RPMI7951 (cell line): ENCODE data around the gene UBAC2. TPM values are rescaled to one million over a fixed set of nuclear protein-coding genes. Genes with fewer than 3 reads are reported as not detected.
"Not testable (repeated sequence)": the region's sequence is repeated elsewhere in the genome, so short reads cannot be mapped to it uniquely, and the experiment has no call there.

ENCODE experiments used
- DNase-seq: peaks from one replicate; pipeline ENCODE4 v3.0.0-alpha.2; 2012; ENCODE audit warnings: low read depth
- total RNA-seq: library from RNA; depleted of rRNA; stranded (reverse); fragments of >200 nt; shearing (Covaris generic); gene quantifications from 2 replicates; pipeline ENCODE4 v1.2.3, GENCODE V29; 2014

UBAC2 gene
- total RNA-seq, 1 experiment from 2014 or later, result 29.1 TPM

DNA sequence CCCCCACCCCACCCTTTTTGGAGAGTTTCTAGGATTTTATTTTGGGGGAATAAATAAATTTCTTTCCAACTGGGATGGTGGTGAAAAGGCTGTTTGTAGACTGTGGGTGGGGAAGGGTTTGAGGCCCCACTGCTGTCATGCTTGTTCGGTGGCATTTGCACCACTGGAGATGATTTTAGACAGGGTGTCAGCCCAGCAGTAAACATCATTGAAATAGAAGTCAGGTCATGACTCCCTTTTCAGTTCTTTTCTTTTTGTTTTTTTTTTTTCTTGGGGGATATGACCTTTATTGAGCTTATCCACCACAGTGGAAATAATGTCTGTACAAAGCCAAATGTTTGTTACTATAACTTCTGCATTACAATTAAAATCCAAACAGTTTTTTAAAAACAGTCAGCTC is 14.1 kb downstream of the UBAC2 start:
- DNase-seq, result no peak

DNA sequence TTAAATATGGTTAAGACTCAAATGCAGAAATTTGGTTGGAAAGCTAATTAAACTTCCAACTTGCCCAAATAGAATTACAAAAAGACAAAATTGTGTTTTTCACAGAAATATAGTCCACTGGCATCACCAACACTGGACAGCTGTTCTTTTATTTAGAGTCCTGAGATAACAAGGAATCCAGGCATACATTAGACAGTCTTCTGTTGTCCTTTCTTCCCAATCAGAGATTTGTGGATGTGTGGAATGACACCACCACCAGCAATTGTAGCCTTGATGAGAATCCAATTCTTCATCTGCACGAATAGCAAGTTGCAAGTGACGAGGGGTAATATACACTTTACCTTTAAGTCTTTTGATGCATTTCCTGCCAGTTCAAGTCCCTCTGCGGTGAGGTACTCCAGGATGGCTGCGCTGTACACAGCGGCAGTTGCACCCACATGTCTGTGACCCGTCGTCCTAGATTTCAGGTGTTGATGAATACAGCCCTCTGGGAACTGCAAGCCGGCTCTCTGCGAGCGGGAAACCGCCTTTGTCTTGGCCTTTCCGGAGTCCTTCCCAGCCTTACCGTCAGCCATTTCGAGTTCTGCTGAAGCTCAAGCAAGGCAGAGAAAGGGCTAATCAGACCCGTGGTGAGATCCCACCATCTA is 14.7 kb downstream of the UBAC2 start:
- DNase-seq, result no peak

DNA sequence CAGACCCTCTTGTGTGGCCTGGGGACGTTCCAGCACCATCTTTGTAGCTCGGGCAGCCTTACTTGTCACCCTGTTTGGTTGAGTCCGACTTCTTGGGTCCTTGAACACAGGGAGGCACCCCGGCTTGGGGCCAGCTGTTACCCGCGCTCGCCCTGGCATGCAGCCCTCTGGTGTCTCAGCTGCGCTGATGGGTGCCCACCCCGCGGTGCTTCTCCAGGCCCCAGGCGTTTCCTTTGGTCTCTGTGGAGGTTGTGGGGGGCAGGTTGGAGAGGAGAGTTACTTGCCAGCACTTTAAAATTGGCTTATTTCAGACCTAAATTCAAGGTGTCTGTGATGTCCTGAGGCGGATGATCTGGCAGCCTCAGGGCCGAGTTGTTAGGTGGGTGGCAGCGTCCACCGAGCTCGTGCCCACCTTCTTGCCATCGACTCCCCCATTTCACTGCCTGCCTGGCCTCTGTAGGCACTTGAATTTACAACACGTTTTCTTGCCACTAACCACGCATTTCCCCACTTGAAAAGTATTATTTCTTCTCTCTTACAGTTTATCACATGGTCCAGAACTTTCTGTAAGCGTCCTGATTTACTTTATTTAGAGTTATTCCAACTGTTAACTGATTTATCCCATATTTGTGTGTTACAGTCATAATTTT is 16.9 kb downstream of the UBAC2 start:
- no peak for DNase-seq

DNA sequence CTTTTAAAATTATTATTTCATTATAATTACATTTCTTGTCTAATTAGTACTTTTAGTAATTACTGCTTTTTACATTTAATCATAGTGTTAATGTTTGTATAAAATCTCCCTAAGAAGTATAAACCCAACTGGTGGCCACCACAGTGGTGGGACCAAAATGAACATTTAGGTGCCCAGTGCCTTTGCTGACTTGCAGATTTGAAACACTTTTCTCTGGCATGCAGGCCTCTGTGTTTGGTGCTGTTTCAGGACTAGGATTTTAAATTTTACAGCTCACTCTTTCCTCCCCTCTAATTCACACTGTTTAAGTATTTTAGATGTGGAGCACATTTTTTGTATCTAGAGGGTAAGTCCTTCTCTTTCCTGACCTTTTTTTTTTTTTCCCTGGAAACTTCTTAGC is 17.5 kb downstream of the UBAC2 start:
- DNase-seq, result no peak

DNA sequence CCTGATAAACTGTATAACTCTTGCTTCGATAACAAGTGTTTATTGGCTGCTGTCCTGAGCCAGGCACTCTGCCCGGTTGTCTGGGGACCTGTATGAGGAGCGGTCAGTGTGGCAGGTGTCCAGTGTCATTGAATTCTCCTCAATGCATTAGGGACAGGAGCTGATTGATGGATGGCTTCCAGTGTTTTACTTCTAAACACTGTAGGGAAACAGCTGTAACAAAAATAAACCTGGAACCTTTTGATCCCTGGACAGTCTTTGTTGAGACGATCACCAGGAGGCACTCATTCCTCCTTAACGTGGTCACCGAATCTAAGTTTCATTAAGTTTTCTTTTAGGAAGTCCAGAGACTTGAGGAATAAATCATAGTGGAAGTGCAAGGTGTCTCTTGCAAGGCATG is 17.9 kb downstream of the UBAC2 start:
- DNase-seq, result no peak

DNA sequence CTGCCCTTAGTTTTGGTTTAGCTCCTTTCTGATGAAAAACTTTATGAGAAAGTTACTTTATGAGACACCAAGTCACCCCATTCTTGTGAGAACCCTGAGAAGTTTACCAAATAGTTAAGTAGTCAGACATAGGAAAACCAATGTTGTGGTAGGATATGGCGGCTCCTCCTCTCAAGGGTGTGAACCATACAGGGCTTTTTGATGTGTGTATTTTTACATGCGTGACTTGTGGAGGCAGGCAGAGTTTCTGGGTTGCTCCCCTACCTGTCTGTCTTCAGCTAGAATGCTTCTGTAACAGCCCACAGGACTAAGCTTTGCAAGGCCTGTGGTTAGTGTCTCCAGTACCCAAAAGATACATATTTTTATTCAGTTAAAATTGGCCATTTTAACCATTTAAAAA is 18.3 kb downstream of the UBAC2 start:
- no peak for DNase-seq

DNA sequence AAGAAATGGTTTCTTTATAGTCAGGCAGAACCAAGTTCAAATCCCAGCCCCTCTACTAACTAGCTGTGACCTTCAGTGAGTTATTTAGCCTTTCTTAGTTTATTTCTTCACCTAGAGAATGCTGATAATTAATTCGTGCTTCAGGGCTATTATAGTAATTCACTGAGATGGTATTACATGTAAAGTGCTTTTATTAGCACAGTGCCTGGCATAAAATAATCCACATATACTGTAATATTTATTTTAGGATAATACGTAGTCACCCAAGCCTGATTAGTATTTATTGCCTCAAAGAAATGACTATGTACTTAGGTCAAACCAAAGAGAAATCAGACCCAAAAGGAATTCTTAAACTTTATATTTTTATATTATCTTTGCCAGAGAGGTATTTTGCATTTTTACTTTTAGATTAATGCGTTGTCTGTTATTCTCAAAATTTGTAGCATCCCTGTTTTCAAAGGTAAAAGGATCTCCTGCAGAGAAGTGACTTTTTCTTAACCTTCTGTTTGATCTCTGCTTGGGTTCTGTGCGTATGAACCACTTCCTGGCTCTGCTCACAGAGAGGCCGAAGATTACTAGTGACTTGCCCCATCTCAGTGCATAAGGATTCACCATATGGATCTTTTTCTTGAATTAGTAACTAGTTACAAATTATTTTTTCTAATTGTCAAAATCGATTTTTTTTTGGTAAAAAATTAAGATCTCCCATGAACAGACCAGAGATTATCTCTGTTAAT is 19.7 kb downstream of the UBAC2 start:
- no peak for DNase-seq

DNA sequence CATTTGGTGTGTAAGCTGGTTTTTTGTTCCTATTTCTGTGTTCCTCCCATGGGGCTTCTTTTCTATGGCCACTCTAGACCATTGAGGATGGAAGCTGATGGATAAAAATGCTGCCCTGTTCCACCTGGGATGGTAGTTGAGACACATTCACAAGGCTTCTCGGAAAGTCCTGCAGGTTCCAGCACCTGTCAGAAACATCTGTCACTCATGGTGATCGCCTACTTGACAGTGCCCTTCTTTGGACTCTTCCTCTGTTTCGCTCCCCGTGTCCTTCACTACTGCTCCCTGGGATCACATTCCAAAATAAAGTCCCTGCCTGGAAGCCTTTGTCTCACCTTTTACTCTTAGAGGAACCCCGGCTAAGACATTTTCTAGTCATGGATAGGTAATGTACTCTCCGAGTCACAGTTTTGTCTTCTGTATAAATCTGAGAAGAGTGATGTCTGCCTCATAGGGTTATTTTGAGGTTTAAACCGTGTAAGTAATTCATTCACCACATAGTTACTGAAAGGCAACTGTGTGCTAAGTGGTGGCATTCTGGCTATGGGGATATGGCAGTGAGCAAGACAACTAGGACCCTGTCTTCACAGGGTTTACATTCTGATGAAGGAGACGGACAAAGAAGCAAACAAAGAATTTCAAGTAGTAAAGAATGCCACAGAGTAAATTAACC is 21.0 kb downstream of the UBAC2 start:
- DNase-seq, result no peak

DNA sequence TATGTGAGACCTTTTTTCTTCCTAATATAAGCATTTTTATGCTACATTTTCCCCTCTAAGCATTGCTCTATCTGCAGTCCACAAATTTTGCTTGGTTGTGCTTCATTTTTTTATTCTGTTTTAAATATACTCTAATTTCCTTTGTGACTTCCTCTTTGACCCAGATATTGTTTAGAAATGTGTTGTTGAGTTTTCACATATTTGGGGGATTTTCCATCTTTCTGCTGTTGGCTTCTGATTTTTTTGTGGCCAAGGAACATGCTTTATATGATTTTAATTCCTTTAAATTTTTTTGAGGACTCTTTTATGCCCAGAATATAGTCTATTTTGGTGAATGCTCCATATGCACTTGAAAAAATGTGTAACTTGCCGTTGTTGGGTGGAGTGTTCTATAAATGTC is 22.9 kb downstream of the UBAC2 start:
- DNase-seq, result no peak

DNA sequence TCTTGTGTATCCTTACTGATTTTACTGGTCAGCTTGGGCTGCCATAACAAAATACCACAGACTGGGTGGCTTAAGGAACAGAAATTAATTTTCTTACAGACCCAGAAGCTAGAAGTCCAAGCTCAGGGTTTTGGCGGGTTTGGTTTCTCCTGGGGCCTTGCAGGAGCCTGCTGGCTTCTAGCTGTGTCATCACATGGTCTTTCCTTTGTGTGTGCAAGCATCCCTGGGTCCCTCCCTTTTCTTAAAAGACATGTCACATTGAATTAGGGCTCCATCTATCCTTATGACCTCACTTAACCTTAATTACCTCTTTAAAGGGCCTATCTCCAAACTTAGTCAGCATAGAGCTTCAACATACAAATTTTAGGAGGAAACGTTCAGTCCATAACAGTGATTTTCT is 23.4 kb downstream of the UBAC2 start:
- no peak for DNase-seq

DNA sequence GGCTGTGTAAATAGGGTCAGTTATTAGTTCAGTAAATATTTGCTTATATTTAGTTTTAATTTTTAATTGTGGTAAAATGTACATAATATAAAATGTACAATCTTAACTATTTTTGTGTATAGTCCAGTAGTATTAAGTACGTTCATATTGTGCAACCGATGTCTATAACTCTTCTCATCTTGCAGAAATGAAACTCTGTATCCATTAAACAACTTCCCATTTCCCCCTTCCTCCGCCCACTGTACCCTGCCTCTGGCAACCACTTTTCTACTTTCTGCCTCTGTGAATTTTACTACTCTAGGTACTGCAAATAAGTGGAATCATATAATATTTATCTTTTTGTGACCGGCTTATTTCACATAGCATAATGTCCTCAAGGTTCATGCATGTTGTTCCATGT is 24.4 kb downstream of the UBAC2 start:
- DNase-seq, result no peak

DNA sequence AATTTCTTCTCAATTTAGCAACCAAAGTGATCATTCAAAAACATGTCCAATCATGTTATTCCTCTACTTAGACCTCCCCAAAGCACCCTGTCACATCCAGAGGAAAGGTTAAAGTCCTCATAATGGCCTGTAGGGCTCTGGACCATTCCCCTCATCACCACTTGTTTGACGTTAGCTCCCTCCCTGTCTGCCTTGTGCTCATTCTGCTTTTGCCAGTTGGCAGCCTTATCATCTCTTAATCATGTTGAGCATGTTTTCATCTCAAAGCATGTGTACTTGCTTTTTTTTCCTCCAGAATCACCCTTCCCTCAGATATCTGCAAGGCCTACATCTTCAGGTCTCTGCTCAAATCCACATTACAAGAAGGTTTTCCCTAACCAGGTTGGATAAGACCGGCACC is 25.9 kb downstream of the UBAC2 start:
- DNase-seq, result no peak

DNA sequence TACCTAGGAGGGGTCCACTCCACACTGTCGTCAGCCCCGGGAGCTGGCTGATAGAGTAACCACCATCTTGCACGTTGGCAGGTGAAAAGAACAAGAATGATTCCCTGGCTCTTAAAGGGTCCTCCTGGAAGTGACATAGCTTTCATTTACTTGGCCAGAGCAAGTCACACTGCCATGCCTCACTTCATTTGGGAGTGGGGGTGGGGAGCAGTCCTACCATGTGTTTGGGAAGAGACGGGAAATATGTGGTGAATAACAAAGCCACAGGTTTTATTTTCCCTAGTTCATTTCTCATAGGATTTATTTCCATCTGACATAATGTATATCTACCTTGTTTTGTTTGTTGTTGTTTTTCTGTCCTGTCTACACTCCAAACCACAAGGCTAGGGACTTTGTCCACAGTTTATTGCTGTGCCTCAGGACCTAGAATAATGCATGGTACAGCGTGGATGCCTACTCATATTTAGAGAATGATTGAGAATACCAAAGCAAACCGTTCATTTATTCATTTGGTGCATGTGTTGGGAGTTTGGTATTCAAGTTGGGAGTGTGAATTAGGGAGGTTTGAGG is 26.8 kb downstream of the UBAC2 start:
- no peak for DNase-seq

DNA sequence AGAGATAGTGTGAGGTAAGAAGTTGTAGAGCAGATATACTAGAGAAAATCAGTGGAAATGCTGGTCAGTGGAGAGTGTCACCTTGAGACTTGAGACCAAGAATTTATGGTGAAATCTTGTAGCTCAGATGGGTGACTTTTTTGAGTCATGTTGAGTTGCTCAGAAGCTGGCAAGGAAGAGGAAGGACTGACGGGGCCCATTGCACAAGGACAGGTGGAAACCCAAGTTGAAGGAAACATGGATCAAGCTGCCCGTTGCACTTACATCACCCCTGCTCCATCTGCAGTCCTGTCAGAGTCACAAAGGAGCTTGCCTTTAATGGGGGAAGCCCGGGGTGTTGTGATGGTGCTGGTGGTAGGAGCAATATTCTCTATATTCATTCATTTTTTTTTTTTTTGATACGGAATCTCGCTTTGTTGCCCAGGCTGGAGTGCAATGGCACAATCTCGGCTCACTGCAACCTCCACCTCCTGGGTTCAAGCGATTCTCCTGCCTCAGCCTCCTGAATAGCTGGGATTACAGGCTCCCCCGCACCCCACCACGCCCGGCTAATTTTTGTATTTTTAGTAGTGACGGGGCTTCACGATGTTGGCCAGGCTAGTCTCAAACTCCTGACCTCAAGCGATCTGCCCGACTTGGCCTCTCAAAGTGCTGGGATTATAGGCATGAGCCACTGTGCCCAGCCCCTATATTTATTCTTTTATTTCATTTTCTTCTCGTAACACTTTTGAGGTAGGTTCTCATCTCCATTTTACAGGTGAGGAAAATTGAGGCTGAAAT is 27.4 kb downstream of the UBAC2 start:
- DNase-seq, result peak; percentile 5

DNA sequence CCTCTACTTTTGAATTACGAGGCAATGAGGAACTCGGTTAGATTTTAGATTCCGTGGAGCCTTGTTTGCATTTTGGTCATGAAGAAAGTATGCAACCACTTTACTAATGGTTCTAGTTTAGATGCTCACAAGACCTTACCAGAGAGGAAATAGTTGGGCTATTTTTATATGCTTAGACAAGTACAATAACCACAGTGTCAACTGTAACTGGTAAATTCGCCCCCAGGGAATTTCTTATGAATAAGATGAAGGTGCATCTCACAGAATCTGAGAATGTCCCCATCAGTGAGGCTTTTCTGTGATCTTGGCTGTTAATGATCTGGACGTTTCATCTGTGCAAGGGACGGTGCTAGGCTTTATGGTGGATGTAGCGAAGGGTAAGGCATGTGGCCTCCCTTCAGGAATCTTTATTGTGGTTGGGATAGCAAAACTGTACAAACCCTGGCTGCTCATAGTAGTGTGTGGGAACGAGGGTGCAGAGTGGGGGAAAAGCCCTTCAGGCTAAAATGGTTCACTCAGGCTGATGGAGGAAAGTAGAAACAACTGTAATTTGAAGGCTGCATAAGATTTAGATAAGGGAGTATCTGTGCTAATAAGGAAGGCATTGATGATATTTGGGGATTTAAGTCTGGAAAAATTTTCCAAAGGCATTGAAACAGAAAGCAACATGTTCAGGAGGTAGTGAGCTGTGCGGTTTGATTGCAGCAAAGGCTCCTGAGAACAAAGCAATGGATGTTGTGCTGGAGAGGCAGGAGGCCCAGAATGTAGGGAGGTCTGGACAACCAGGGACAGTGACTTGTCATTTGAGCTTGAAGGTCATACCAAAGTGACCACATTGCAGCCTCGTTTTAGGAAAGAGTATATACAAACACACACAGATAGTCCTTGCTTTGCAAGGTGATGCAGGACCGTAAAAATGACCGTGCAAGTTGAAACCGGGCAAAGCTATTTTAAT is 28.4 kb downstream of the UBAC2 start:
- peak; percentile 80 for DNase-seq

DNA sequence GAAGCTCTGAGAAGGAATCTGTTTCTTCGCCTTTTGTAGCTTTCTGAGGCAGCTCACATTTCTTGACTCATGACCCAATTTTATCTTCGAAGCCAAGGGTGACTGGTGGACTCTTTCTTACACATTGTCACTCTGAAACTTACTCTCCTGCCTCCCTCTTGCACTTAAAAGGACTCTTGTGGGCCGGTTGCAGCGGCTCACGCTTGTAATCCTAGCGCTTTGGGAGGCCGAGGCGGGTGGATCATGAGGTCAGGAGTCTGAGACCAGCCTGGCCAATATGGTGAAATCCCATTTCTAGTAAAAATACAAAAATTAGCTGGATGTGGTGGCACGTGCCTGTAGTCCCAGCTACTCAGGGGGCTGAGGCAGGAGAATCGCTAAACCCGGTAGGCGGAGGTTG is 29.9 kb downstream of the UBAC2 start:
- not testable (repeated sequence) for DNase-seq

DNA sequence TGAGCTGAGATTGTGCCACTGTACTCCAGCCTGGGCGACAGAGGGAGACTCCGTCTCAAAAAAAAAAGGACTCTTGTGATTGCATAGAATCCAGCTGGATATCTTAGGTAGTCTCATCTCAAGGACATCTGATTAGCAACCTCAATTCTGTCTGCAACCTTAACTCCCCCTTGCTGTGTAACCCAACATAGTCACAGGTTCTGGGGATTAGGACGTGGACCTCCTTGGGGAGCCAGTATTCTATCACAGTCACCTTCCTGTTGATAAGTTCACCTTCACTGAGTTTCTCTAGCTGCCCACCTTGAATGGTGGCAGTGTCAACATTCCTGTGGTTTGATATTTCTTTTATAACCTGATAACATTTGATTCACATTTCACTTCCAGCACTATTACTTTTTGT is 30.3 kb downstream of the UBAC2 start:
- DNase-seq, result no peak

DNA sequence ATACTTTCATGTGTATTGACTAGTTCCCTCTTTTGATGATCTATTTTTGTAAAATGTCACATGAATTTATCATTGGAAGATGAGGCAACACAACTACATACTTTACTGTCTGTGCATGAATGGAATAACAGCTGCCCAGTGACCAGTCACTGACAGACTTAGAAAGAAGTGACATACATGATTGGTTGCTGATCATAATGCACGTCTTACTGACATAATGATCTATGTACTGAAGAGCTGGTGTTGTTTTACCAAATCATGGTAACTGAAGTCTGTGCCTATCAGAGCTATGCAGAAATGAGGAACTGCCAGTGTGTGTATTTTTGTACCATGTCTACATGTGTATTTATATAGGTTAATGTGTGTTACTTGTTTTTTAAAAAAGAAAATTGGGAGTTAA is 31.1 kb downstream of the UBAC2 start:
- DNase-seq, result no peak

DNA sequence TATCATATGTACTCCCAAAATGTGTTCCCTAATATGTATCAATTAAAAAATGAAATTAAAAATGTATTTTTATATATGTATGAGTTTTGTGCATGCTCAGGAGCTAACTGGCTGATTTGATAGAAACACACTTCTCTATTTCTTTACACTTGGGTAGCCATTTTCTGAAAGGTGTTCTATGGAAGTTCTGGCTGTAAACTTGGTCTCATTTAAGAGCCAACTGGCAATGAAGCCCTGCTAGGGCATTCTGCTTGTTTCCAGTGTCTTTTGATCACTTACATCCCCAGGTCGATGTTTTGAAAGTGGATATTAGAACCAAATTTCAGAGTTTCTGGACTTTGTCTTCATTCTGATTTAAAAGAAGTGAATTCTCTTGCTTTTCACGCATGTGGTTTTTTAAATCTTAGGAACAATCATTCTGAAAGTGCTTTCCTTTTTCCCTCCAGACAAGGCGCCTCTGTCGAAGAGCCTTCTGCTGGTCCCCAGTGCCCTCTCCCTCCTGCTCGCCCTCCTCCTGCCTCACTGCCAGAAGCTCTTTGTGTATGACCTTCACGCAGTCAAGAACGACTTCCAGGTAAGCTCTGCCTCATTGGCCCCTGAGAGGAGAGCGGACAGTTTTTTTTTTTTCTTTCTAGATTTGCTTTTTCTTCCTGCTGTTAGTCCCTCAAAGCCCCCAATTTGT is 37.5 kb downstream of the UBAC2 start:
- no peak for DNase-seq

DNA sequence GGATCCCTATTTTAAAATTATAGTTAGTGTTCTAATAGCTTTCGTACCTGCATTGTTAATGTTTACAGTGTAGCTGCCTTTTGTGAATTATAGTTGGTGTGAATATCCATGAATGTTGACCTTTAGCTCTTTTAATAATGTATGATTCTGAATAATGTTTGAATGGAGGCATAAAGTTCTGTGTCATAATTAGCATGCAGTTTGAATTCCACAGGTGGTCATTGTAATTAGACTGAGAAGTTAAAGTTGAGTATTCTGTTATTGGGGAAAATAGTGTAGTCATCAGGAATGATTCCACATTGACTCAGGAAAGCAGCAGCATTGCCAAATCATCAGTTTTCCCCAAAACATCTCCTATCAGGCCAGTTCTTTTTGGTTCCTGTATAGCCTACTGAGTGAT is 45.4 kb downstream of the UBAC2 start:
- no peak for DNase-seq
